ENCODE data around the gene RASGRP4. TPM values are rescaled to one million over a fixed set of nuclear protein-coding genes. Genes with fewer than 3 reads are reported as not detected.

The RASGRP4 gene
- total RNA-seq, 1 donor from 2014 or later, result 3.2 TPM

- intact Hi-C loops (cut with micrococcal nuclease), result no loop called here
- TF ChIP-seq, protein P1, sequence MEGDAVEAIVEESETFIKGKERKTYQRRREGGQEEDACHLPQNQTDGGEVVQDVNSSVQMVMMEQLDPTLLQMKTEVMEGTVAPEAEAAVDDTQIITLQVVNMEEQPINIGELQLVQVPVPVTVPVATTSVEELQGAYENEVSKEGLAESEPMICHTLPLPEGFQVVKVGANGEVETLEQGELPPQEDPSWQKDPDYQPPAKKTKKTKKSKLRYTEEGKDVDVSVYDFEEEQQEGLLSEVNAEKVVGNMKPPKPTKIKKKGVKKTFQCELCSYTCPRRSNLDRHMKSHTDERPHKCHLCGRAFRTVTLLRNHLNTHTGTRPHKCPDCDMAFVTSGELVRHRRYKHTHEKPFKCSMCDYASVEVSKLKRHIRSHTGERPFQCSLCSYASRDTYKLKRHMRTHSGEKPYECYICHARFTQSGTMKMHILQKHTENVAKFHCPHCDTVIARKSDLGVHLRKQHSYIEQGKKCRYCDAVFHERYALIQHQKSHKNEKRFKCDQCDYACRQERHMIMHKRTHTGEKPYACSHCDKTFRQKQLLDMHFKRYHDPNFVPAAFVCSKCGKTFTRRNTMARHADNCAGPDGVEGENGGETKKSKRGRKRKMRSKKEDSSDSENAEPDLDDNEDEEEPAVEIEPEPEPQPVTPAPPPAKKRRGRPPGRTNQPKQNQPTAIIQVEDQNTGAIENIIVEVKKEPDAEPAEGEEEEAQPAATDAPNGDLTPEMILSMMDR (IDR thresholded peaks at IDR 0.05), result no peak
- Mint-ChIP-seq H3K9me3 (peaks cover 3% of the 10 kb centered on the region), H3K27ac (no peak overlapping the region), H3K27me3 (peaks cover 17% of the 10 kb centered on the region), H3K4me1 (peaks cover 2% of the 10 kb centered on the region), H3K36me3 (ENCODE audit: low read depth) (no peaks in the 10 kb centered on the region), H3K4me3 (no peak overlapping the region)
- DNase-seq (no peak), ATAC-seq (ENCODE audit: low read depth) (no peak)
- POLR2A ChIA-PET, result no interaction called here
- CTCF ChIA-PET, result interaction anchor here (1.4 kb wide), 1 partner anchor 42 kb away, joined by 4 read pairs; the partner anchor contains the start of gene FAM98C
Measured at GRCh38 chr19:38445362-38445761, 19.3 kb upstream of the RASGRP4 start.

DNA sequence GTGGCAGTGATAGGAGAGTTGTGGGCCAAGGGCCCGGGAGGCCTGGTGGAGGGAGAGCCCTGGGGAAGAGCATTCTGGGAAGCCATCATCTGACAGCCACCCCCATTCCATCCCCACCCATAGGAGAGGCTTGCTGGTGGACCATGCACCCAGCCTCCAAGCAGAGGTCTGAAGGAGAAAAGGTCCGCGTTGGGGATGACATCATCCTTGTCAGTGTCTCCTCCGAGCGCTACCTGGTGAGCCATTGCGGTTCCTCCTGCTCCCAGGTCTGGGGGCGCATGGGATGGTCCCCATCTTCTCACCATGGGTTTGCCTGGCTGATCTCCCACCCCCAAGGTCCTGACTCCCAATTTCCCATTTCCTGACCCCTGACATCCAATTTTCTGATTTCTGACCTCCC, 18.0 kb upstream of the RASGRP4 start:
- no peak for ATAC-seq (ENCODE audit: low read depth)
- Mint-ChIP-seq H3K27me3 (peaks cover 17% of the 10 kb centered on the region), H3K36me3 (ENCODE audit: low read depth) (no peaks in the 10 kb centered on the region), H3K27ac (no peak overlapping the region), H3K4me1 (peaks cover 2% of the 10 kb centered on the region), H3K9me3 (no peaks in the 10 kb centered on the region), H3K4me3 (no peak overlapping the region)
- TF ChIP-seq, protein P1 (IDR thresholded peaks at IDR 0.05), result no peak
- ChIA-PET CTCF (interaction anchor here (1.4 kb wide), 1 partner anchor 41 kb away, joined by 4 read pairs; the partner anchor contains the start of gene FAM98C), POLR2A (no interaction called here)
- no peak for DNase-seq
- intact Hi-C loops (cut with micrococcal nuclease), result no loop called here

DNA sequence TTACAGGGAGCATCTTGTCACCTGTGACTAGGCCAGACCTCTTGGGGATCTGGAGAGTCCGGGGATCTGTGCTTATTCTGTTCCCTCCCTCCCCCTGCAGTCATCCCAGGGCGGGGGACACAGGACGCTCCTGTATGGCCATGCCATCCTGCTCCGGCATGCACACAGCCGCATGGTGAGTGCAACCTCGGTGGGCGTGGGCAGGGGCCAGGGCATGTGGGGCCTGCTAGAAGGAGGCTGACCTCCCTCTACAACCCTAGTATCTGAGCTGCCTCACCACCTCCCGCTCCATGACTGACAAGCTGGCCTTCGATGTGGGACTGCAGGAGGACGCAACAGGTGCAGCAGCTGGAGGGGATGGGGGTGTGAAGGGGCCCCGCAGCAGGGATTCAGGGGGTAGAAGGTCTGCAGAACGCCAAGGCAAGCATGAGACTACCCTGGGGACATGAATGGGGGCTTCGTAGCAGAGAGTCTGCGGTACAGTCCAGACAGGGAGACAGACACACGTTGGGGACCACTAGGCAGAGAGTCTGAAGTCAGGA, 17.5 kb upstream of the RASGRP4 start:
- no peak overlapping the region for H3K4me3 Mint-ChIP-seq
- ChIA-PET CTCF (no interaction called here), POLR2A (no interaction called here)
- no peak overlapping the region for H3K27ac Mint-ChIP-seq
- DNase-seq (no peak), ATAC-seq (ENCODE audit: low read depth) (no peak)
- peaks cover 2% of the 10 kb centered on the region for H3K4me1 Mint-ChIP-seq
- no peaks in the 10 kb centered on the region for H3K36me3 Mint-ChIP-seq (ENCODE audit: low read depth)
- intact Hi-C loops (cut with micrococcal nuclease), result no loop called here
- H3K9me3 Mint-ChIP-seq, result no peaks in the 10 kb centered on the region
- H3K27me3 Mint-ChIP-seq, result peaks cover 17% of the 10 kb centered on the region
- TF ChIP-seq, protein P1 (IDR thresholded peaks at IDR 0.05), result no peak

GRCh38 chr19:38442736-38443135, 16.7 kb upstream of the RASGRP4 start:
- Mint-ChIP-seq H3K27me3 (peaks cover 18% of the 10 kb centered on the region), H3K36me3 (ENCODE audit: low read depth) (no peaks in the 10 kb centered on the region), H3K27ac (no peak overlapping the region), H3K4me3 (no peak overlapping the region), H3K4me1 (peaks cover 2% of the 10 kb centered on the region), H3K9me3 (no peaks in the 10 kb centered on the region)
- TF ChIP-seq, protein P1 (IDR thresholded peaks at IDR 0.05), result no peak
- DNase-seq (no peak), ATAC-seq (ENCODE audit: low read depth) (no peak)
- intact Hi-C loops (cut with micrococcal nuclease), result no loop called here
- POLR2A ChIA-PET, result no interaction called here
- CTCF ChIA-PET, result no interaction called here

GRCh38 chr19:38441657-38442348, 15.8 kb upstream of the RASGRP4 start:
- ChIA-PET CTCF (no interaction called here), POLR2A (no interaction called here)
- H3K27ac Mint-ChIP-seq, result no peak overlapping the region
- H3K4me3 Mint-ChIP-seq, result no peak overlapping the region
- DNase-seq (no peak), ATAC-seq (ENCODE audit: low read depth) (peak; percentile 45)
- intact Hi-C loops (cut with micrococcal nuclease), result loop anchor here (1.0 kb wide), 1 partner anchor 39 kb away; the partner anchor contains the start of gene FAM98C
- H3K36me3 Mint-ChIP-seq (ENCODE audit: low read depth), result no peaks in the 10 kb centered on the region
- H3K4me1 Mint-ChIP-seq, result peaks cover 2% of the 10 kb centered on the region
- H3K9me3 Mint-ChIP-seq, result no peaks in the 10 kb centered on the region
- peaks cover 18% of the 10 kb centered on the region for H3K27me3 Mint-ChIP-seq
- TF ChIP-seq, protein P1 (IDR thresholded peaks at IDR 0.05), result no peak
